ENCODE data around the gene ZER1. TPM values are rescaled to one million over a fixed set of nuclear protein-coding genes. Genes with fewer than 3 reads are reported as not detected.

The ZER1 gene
- total and polyA plus RNA-seq, 2 of the 8 experiments (the other 6 are each of a cell fraction or from before 2014, with no cell fraction given): 20.5 to 26.6 TPM

DNA sequence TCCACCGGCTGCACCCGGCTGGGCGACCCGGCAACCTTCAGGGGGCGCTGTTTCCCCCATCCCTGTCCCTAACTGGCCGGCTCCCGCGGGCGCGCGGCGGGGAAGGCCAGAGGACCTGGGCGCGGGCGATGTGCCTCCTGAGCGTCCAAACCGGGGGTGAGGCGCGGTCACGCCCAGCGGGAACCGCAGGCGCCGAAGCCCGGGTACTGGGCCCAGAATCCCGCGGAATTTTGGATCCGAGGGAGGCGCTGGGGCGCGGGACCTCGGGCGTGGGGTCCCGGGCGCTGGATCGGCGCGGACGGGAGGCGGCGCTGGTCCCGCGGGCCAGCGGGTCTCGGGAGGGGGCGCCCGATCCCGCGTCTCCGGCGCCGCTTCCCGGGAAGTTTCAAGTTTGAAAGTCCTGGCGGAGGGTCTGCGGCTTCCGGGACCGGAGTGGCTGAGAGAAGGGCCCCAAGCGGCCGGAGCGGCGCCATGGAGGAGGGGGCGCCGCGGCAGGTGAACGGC lies 69.2 kb downstream of the ZER1 start, which contains the start of gene PKN3 (continued):
- TF ChIP-seq, protein P1, sequence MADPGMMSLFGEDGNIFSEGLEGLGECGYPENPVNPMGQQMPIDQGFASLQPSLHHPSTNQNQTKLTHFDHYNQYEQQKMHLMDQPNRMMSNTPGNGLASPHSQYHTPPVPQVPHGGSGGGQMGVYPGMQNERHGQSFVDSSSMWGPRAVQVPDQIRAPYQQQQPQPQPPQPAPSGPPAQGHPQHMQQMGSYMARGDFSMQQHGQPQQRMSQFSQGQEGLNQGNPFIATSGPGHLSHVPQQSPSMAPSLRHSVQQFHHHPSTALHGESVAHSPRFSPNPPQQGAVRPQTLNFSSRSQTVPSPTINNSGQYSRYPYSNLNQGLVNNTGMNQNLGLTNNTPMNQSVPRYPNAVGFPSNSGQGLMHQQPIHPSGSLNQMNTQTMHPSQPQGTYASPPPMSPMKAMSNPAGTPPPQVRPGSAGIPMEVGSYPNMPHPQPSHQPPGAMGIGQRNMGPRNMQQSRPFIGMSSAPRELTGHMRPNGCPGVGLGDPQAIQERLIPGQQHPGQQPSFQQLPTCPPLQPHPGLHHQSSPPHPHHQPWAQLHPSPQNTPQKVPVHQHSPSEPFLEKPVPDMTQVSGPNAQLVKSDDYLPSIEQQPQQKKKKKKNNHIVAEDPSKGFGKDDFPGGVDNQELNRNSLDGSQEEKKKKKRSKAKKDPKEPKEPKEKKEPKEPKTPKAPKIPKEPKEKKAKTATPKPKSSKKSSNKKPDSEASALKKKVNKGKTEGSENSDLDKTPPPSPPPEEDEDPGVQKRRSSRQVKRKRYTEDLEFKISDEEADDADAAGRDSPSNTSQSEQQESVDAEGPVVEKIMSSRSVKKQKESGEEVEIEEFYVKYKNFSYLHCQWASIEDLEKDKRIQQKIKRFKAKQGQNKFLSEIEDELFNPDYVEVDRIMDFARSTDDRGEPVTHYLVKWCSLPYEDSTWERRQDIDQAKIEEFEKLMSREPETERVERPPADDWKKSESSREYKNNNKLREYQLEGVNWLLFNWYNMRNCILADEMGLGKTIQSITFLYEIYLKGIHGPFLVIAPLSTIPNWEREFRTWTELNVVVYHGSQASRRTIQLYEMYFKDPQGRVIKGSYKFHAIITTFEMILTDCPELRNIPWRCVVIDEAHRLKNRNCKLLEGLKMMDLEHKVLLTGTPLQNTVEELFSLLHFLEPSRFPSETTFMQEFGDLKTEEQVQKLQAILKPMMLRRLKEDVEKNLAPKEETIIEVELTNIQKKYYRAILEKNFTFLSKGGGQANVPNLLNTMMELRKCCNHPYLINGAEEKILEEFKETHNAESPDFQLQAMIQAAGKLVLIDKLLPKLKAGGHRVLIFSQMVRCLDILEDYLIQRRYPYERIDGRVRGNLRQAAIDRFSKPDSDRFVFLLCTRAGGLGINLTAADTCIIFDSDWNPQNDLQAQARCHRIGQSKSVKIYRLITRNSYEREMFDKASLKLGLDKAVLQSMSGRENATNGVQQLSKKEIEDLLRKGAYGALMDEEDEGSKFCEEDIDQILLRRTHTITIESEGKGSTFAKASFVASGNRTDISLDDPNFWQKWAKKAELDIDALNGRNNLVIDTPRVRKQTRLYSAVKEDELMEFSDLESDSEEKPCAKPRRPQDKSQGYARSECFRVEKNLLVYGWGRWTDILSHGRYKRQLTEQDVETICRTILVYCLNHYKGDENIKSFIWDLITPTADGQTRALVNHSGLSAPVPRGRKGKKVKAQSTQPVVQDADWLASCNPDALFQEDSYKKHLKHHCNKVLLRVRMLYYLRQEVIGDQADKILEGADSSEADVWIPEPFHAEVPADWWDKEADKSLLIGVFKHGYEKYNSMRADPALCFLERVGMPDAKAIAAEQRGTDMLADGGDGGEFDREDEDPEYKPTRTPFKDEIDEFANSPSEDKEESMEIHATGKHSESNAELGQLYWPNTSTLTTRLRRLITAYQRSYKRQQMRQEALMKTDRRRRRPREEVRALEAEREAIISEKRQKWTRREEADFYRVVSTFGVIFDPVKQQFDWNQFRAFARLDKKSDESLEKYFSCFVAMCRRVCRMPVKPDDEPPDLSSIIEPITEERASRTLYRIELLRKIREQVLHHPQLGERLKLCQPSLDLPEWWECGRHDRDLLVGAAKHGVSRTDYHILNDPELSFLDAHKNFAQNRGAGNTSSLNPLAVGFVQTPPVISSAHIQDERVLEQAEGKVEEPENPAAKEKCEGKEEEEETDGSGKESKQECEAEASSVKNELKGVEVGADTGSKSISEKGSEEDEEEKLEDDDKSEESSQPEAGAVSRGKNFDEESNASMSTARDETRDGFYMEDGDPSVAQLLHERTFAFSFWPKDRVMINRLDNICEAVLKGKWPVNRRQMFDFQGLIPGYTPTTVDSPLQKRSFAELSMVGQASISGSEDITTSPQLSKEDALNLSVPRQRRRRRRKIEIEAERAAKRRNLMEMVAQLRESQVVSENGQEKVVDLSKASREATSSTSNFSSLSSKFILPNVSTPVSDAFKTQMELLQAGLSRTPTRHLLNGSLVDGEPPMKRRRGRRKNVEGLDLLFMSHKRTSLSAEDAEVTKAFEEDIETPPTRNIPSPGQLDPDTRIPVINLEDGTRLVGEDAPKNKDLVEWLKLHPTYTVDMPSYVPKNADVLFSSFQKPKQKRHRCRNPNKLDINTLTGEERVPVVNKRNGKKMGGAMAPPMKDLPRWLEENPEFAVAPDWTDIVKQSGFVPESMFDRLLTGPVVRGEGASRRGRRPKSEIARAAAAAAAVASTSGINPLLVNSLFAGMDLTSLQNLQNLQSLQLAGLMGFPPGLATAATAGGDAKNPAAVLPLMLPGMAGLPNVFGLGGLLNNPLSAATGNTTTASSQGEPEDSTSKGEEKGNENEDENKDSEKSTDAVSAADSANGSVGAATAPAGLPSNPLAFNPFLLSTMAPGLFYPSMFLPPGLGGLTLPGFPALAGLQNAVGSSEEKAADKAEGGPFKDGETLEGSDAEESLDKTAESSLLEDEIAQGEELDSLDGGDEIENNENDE (IDR thresholded peaks at IDR 0.05; ENCODE audit: insufficient replicate concordance, low read length): no peak
- TF ChIP-seq E2F6 (IDR thresholded peaks at IDR 0.05) (no peak), CHD2 (IDR thresholded peaks at IDR 0.05; ENCODE audit: low read length) (no peak), CHD1 (IDR thresholded peaks at IDR 0.05; ENCODE audit: low read depth, low read length) (no peak), SUZ12 (IDR thresholded peaks at IDR 0.05; ENCODE audit: low read length) (0 out of 2 replicates have a peak, but pooled peaks have one; percentile 21), TCF12 (IDR thresholded peaks at IDR 0.05; ENCODE audit: low read depth, low read length) (no peak), EGR1 (IDR thresholded peaks at IDR 0.05; ENCODE audit: borderline replicate concordance, low read depth, low read length) (no peak), YY1 (IDR thresholded peaks at IDR 0.05; ENCODE audit: low read depth, low read length) (no peak), TAF1 (IDR thresholded peaks at IDR 0.05; ENCODE audit: low read depth, low read length) (peak; percentile 51), CEBPB (IDR thresholded peaks at IDR 0.05; ENCODE audit: low read depth, low read length) (no peak), BACH1 (IDR thresholded peaks at IDR 0.05; ENCODE audit: low read length) (peak; percentile 72), KDM1A (IDR thresholded peaks at IDR 0.05; ENCODE audit: borderline replicate concordance, low read length) (no peak)
